Measurements from ENCODE around the gene APOBEC3B. TPM values are rescaled to one million over a fixed set of nuclear protein-coding genes. Genes with fewer than 3 reads are reported as not detected.

The APOBEC3B gene
- total and polyA plus RNA-seq, 9 donors = 0.43 to 1.9 (median 1.1) TPM; not detected in 1

GRCh38 chr22:38955250-38955905 is 26.8 kb upstream of the APOBEC3B start:
- no peaks in the 10 kb centered on the region for H3K4me1 ChIP-seq (ENCODE audit: insufficient read depth)
- intact Hi-C loops (cut with DNase I) = no loop called here
- WGBS, 3 donors = 60 to 67% (median 60%) methylated on average over 5 of the region's 5 CpGs
- no peak for DNase-seq
- no peak overlapping the region for H3K27ac ChIP-seq
- TF ChIP-seq POLR2A (IDR thresholded peaks at IDR 0.05) = no peak
- no peak for TF ChIP-seq EP300 (IDR thresholded peaks at IDR 0.05)
- no peak for TF ChIP-seq CTCF (IDR thresholded peaks at IDR 0.05)
- no peak overlapping the region for H3K4me3 ChIP-seq
- no peaks in the 10 kb centered on the region for H3K27me3 ChIP-seq
- no peaks in the 10 kb centered on the region for H3K9me3 ChIP-seq
- H3K36me3 ChIP-seq = no peaks in the 10 kb centered on the region

- Histone ChIP-seq H3K4me3 (no peak overlapping the region), H3K36me3 (no peaks in the 10 kb centered on the region), H3K27me3 (no peaks in the 10 kb centered on the region), H3K9me3 (no peaks in the 10 kb centered on the region), H3K27ac (no peak overlapping the region), H3K4me1 (ENCODE audit: insufficient read depth) (no peaks in the 10 kb centered on the region)
- DNase-seq = no peak
- intact Hi-C loops (cut with DNase I) = no loop called here
- TF ChIP-seq CTCF (IDR thresholded peaks at IDR 0.05) (no peak), POLR2A (IDR thresholded peaks at IDR 0.05) (no peak), EP300 (IDR thresholded peaks at IDR 0.05) (no peak)
- 88 to 93% (median 90%) methylated on average over 3 of the region's 3 CpGs for WGBS, 3 donors
Observed at GRCh38 chr22:38955926-38956325, 26.2 kb upstream of the APOBEC3B start.

- intact Hi-C loops (cut with DNase I) = no loop called here
- H3K4me3 ChIP-seq = no peak overlapping the region
Observed at GRCh38 chr22:38956551-38956950, 25.6 kb upstream of the APOBEC3B start.

GRCh38 chr22:38957046-38957770 is 24.9 kb upstream of the APOBEC3B start, which contains the start of gene APOBEC3A:
APOBEC3A (plus strand) TSS chr22:38957609; CDS start chr22:38957692, 83 bp downstream.
- H3K36me3 ChIP-seq = no peaks in the 10 kb centered on the region
- TF ChIP-seq POLR2A (IDR thresholded peaks at IDR 0.05) = no peak
- TF ChIP-seq EP300 (IDR thresholded peaks at IDR 0.05) = no peak
- TF ChIP-seq CTCF (IDR thresholded peaks at IDR 0.05) = no peak
- no peaks in the 10 kb centered on the region for H3K27me3 ChIP-seq
- no peak for DNase-seq
- whole genome bisulfite sequencing, 3 donors = 78 to 83% (median 79%) methylated on average over 11 of the region's 11 CpGs
- H3K9me3 ChIP-seq = no peaks in the 10 kb centered on the region
- no peak within 1 kb of the TSS for H3K27ac ChIP-seq
- no peak within 1 kb of the TSS for H3K4me3 ChIP-seq
- no peaks in the 10 kb centered on the region for H3K4me1 ChIP-seq (ENCODE audit: insufficient read depth)
- intact Hi-C loops (cut with DNase I) = no loop called here

More at GRCh38 chr22:38956551-38956950, 25.6 kb upstream of the APOBEC3B start:
- no peak for TF ChIP-seq CTCF (IDR thresholded peaks at IDR 0.05)
- TF ChIP-seq EP300 (IDR thresholded peaks at IDR 0.05) = no peak
- no peak for TF ChIP-seq POLR2A (IDR thresholded peaks at IDR 0.05)
- H3K27ac ChIP-seq = no peak overlapping the region
- no peaks in the 10 kb centered on the region for H3K27me3 ChIP-seq
- WGBS, 3 donors = 85 to 87% (median 86%) methylated on average over 5 of the region's 5 CpGs
- DNase-seq = no peak
- no peaks in the 10 kb centered on the region for H3K4me1 ChIP-seq (ENCODE audit: insufficient read depth)
- H3K36me3 ChIP-seq = no peaks in the 10 kb centered on the region
- no peaks in the 10 kb centered on the region for H3K9me3 ChIP-seq
